Activated CD8-positive, alpha-beta memory T cell treated with anti-CD3 and anti-CD28 coated beads, Interleukin-2, amount 50 U/mL, for 4 hours (primary cell): Measurements from ENCODE around the gene MAP4.

ENCODE experiments used
- DNase-seq: peaks from one replicate; pipeline ENCODE4 v3.0.0-alpha.2; 2020

The MAP4 gene

GRCh38 chr3:47859956-47860605 lies 156.1 kb downstream of the MAP4 start:
- DNase-seq: no peak

GRCh38 chr3:47857151-47857550 lies 159.1 kb downstream of the MAP4 start:
- DNase-seq: no peak

GRCh38 chr3:47856669-47857068 lies 159.5 kb downstream of the MAP4 start:
- no peak for DNase-seq

- DNase-seq: no peak
These were observed 160.5 kb downstream of the MAP4 start for GRCh38 chr3:47855461-47856383.

GRCh38 chr3:47854720-47855455 lies 161.3 kb downstream of the MAP4 start:
- DNase-seq: no peak

- no peak for DNase-seq
These were observed 161.9 kb downstream of the MAP4 start for GRCh38 chr3:47854267-47854666.

GRCh38 chr3:47852604-47853602 lies 163.3 kb downstream of the MAP4 start:
- no peak for DNase-seq

- DNase-seq: no peak
These were observed 164.2 kb downstream of the MAP4 start for GRCh38 chr3:47851888-47852603.

GRCh38 chr3:47850564-47851410 lies 165.4 kb downstream of the MAP4 start:
- DNase-seq: no peak

GRCh38 chr3:47849699-47850563 lies 166.3 kb downstream of the MAP4 start:
- DNase-seq: no peak

GRCh38 chr3:47849186-47849698 lies 167.0 kb downstream of the MAP4 start:
- DNase-seq: no peak

- no peak for DNase-seq
These were observed 167.6 kb downstream of the MAP4 start for GRCh38 chr3:47848599-47849117.

- no peak for DNase-seq
These were observed 168.3 kb downstream of the MAP4 start for GRCh38 chr3:47847801-47848518.

- DNase-seq: no peak
These were observed 169.0 kb downstream of the MAP4 start for GRCh38 chr3:47847260-47847659.

- DNase-seq: no peak
These were observed 169.4 kb downstream of the MAP4 start for GRCh38 chr3:47846880-47847248.

GRCh38 chr3:47846186-47846879 lies 169.9 kb downstream of the MAP4 start:
- no peak for DNase-seq

- no peak for DNase-seq
These were observed 174.3 kb downstream of the MAP4 start for GRCh38 chr3:47841786-47842349.
